Stimulated activated CD4-positive, alpha-beta T cell treated with anti-CD3 and anti-CD28 coated beads, TNF-alpha, amount 100 ng/mL, for 48 hours (primary cell): ENCODE measurements around the gene TRIM8.

Experiments
- DNase-seq, 3 donors: peaks; one replicate each; pipeline ENCODE4 v3.0.0-alpha.2; 2020; ENCODE audit warnings: low read depth in 3 of 3

Gene TRIM8

GRCh38 chr10:102616066-102616770 lies 28.1 kb upstream of the TRIM8 start:
- DNase-seq, result no peak

GRCh38 chr10:102617041-102617440 lies 27.2 kb upstream of the TRIM8 start:
- DNase-seq, result no peak

- DNase-seq, result no peak
These were observed 26.5 kb upstream of the TRIM8 start for GRCh38 chr10:102617816-102618215.

GRCh38 chr10:102619281-102619981 lies 24.8 kb upstream of the TRIM8 start:
- no peak for DNase-seq

GRCh38 chr10:102620138-102620590 lies 24.1 kb upstream of the TRIM8 start:
- DNase-seq, result no peak

- no peak for DNase-seq
These were observed 23.5 kb upstream of the TRIM8 start for GRCh38 chr10:102620591-102621442.

- no peak for DNase-seq
These were observed 22.6 kb upstream of the TRIM8 start for GRCh38 chr10:102621443-102622325.

GRCh38 chr10:102624094-102624493 lies 20.2 kb upstream of the TRIM8 start:
- DNase-seq, result no peak

GRCh38 chr10:102624751-102625645 lies 19.3 kb upstream of the TRIM8 start:
- DNase-seq, result no peak

- DNase-seq, result no peak
These were observed 18.1 kb upstream of the TRIM8 start for GRCh38 chr10:102626026-102626685.

- DNase-seq, result no peak
These were observed 17.0 kb upstream of the TRIM8 start for GRCh38 chr10:102627291-102627735.

GRCh38 chr10:102627736-102628293 lies 16.5 kb upstream of the TRIM8 start:
- no peak for DNase-seq

- DNase-seq, result no peak
These were observed 15.8 kb upstream of the TRIM8 start for GRCh38 chr10:102628451-102628911.

- DNase-seq, result no peak
These were observed 14.3 kb upstream of the TRIM8 start for GRCh38 chr10:102629661-102630614.

GRCh38 chr10:102630663-102631062 lies 13.6 kb upstream of the TRIM8 start:
- no peak for DNase-seq

- no peak for DNase-seq
These were observed 12.5 kb upstream of the TRIM8 start for GRCh38 chr10:102631525-102632393.
